Activated CD4-positive, CD25-positive, alpha-beta regulatory T cell (primary cell): ENCODE measurements around the gene CCDC70.

Experiments
- DNase-seq, 4 experiments: peaks; one replicate each; lab custom pipeline; 2025; lab: John Stamatoyannopoulos, UW

The CCDC70 gene

GRCh38 chr13:51858433-51859247, 3.1 kb upstream of the CCDC70 start:
- DNase-seq, result no peak

GRCh38 chr13:51862957-51863356, 1.2 kb downstream of the CCDC70 start:
- DNase-seq, result no peak

- no peak for DNase-seq
Observed at GRCh38 chr13:51865838-51866237, 4.1 kb downstream of the CCDC70 start.

DNA sequence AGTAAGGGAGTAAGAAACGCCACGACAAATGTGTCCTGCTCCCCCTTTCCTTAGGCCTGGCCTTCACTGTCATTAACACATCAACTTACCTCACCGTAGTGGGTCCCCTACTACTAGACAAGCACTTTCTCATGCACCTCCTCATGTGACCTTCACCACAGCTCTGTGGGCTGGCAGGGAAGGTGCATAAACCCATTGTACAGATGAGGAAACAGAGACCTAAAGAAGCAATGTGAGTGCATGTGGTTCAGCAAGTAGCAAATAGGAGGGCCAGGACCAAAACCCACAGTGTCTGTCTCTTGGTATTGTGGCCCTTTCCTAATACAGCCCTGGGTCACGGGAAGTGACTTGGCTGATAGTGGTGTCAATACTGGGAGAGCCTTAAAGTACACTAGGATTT, 5.3 kb downstream of the CCDC70 start:
- DNase-seq, result no peak

- no peak for DNase-seq
Observed at GRCh38 chr13:51869916-51870315, 8.1 kb downstream of the CCDC70 start.

DNA sequence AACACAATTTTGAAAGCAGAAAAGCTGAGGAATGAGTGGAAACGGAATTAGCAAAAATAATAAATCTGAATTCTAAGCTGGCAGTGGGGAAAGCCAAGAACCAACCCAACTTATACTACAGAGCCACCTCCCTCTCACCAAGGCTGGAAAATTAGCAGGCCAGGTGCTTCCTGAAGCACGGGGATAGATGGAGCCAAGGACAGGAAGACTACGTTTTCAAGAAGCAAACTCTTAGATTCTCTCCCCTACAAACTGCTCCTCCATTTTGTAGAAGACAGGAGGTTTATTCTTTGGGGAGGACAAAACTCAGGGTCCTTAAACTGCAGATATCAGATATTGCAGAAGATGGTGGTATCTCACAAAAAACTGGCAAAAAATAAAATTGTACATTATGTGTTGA, 8.8 kb downstream of the CCDC70 start:
- DNase-seq, result no peak

DNA sequence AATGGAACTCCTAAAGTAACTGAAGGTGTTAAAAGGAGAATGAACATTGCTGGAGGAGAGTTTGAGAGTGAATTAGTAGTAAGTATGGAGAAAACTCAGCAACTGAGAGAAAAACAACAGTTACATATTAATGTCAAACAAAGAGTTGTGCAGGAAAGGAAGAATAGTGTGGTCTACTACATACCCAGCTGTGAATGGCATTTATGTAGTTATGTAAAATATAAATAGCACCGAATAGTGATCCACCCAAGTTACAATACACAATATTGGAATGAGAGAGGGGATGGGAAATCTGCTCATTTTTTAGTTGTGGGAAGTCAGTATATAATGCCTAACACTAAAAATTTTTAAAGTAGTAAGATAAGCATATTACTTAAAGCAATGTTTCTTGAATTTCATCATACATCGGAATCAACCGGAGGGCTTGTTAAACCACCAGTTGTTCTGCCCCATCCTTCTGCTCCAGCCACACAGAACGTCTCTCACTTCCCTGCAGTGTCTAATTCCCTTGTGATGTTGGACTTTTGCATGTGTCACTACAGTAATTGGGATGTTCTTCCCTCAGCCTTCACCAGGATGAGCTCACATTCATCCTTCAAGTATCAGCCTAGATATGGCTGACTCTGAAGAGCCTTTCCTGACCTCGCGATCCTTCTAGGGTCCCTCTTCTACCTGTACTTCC, 11.5 kb downstream of the CCDC70 start:
- DNase-seq, result no peak

- DNase-seq, result no peak
Observed at GRCh38 chr13:51873837-51874236, 12.1 kb downstream of the CCDC70 start.

- DNase-seq, result no peak
Observed at GRCh38 chr13:51874651-51875050, 12.9 kb downstream of the CCDC70 start.

- DNase-seq, result no peak
Observed at GRCh38 chr13:51879133-51879532, 17.4 kb downstream of the CCDC70 start.

GRCh38 chr13:51881296-51881695, 19.5 kb downstream of the CCDC70 start:
- DNase-seq, result no peak

DNA sequence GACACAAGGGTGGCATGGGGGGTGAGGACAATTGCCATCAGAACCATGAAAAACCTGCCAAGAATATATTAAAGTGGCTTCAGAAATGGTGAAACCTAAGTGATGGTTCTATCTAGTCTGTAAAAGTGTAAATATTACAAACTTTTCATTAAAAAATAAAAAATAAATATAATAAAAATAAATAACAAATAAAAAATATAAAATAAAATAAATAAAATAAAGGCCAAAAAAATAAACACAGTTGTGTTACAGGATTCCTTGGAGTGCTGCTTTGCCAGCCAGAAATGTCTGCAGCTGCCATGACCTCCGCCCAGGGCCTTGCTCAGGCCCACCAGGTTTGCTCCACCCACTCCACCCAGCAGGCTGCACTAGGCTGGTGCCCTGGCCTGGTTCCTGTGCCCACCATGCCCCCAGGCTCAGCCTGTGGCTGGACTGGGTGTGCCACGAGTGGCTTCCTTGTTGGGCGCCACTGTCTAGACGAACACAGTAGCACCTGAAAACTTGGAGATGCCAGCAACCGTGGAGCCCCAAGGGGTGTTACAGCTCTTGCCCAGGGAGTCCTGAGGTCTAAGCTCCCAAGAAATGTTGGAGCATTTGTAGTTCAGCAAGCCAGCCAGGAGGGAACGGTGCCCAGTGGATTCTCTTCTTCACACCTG, 20.9 kb downstream of the CCDC70 start:
- no peak for DNase-seq

DNA sequence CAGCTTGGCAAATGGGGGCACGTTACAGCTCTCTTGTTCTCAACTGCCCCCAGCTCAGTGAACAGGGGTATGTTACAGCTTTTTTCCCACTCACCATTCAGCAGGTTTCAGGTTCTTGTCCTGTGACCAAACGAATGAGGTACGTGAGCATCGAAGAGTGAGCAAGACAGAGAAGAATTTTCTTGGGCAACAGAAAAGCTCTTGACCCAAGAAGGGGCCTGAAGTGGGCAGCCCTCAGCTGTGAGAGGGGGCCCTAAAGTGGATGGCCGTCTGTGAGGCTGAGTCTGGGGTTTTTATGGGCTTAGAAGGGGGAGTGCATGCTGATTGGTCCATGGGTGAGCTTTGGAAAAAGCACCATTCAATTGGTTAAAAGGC, 21.4 kb downstream of the CCDC70 start:
- no peak for DNase-seq

DNA sequence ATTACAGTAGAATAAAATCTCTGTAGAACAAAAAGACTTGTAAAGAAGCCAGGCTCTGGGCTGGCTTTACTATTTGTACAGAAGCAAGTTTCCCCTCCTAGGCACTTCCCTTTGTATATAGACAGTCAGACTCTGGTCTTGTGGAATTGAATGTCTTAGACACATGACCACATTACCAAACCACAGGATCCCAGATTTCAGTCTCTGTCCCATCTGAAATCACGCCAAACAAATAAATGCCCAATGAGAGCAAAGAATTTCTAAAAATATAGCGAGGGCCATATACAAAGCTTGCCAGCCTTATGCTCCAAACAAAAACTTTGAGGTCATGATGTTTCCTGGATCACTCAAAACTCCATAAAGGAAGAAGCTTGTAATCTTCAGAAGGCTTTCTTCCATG, 23.9 kb downstream of the CCDC70 start:
- DNase-seq, result no peak

DNA sequence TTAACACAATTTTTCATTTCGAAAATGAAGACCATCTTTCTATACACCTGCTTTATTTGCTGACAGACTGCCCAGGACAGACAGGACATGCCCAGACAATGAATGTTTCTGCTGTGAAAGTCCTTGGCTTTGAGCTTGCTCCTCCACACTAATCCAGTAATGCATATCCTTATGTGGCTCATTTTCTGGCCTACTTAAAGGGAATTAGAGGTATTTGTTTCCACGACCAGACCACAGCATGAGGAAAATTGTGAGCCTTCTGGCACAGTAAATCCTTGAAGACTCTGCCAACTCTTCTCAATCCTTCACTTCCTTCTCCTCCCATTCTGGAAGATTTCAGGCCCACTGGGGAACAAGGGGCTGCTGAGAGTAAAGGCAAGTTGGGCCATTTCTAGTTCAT, 25.7 kb downstream of the CCDC70 start:
- no peak for DNase-seq

DNA sequence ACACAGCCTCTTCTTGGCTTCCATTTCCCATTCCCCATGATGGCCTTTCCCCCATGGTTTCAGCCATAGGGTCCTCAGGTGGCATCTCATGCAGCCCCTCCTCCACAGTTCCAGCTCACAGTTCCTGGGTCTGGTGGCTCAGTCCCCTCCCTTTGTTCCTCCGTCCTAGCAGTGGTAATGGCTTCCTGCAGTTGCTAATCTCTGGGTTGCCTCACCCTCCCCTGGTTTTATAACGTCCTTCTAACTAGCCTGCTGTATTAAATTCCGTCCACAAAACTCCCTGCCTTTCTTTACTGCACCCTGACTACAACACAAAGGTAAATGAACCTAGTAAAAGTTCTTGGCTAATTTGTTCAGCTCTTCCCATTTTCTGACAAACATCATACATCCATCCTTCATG, 30.9 kb downstream of the CCDC70 start:
- DNase-seq, result no peak

GRCh38 chr13:51894239-51894638, 32.5 kb downstream of the CCDC70 start:
- no peak for DNase-seq

GRCh38 chr13:51895906-51896888, 34.4 kb downstream of the CCDC70 start:
- peak in 2 of 4 experiments; percentile 3 to 5 for DNase-seq

DNA sequence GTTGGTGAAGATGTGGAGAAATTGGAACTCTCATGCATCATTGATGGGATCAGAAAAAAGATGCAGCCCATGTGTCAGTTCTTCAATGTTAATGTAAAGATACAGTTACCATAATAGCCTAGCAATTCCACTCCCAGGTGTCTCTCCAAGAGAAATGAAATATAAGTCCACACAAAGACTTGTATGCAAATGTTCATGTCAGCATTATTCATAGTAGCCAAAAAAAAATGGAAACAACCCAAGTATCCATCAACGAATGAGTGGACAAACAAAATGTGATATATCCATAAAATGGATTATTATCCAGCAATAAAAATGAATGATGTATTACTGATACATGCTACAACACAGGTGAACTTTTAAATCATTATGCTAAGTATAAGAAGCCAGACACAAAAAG, 38.7 kb downstream of the CCDC70 start:
- no peak for DNase-seq

GRCh38 chr13:51902776-51903175, 41.0 kb downstream of the CCDC70 start:
- DNase-seq, result no peak

DNA sequence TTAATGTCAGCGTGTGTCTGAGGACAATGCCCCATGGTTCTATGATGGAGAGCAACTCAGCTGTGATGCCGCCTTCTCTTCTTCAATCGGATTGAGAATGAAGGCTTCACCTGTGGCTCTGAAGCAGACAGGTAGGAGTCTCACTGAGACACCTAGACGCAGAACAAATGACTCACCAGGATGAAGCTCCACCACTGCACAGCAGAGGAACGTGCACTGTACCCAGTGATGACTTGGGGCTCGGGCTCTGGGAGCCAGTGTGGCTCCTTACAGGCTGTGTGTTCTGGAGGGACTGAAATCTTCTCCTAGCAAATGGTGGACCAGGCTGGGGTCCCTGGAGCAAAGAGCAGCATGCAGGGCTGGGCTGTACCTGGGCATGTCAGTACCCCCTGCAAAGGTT, 44.0 kb downstream of the CCDC70 start:
- no peak for DNase-seq

GRCh38 chr13:51906581-51906980, 44.8 kb downstream of the CCDC70 start:
- DNase-seq, result no peak
